Measurements from ENCODE around the gene CT55.

DNA sequence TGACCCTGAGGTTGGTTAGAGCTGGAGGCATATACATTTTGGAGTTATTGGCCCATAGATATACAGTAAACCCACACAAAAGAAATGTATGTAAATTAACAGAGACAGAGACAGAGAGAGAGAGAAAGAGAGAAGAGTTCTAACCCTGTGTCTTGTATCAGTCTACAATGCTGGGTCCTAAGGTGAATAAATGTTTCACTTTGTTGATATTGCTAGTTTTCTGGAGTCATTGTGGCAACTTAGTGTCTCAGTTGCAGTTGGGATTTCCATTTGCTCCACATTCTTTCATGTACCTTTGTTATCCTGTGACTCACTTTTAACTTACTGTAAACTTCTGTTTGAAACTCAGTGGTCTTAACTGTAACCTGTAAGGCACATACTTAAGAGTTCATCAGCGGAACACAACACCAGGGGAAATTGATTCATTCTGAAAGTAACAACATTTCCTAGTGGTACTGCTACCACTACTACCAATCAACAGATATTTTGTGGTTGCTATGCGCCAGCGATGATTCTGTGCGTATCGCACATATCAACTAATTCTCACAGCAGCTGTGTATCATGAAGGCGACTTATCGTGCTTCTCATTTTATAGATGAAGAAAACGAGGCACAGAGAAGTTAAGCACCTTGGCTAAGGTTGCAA is 42.1 kb upstream of the CT55 start:
- no peak for TF ChIP-seq ZNF132 (tag by site-specific recombination; IDR thresholded peaks at IDR 0.05; ENCODE audit: borderline replicate concordance)
- TF ChIP-seq, protein P1, sequence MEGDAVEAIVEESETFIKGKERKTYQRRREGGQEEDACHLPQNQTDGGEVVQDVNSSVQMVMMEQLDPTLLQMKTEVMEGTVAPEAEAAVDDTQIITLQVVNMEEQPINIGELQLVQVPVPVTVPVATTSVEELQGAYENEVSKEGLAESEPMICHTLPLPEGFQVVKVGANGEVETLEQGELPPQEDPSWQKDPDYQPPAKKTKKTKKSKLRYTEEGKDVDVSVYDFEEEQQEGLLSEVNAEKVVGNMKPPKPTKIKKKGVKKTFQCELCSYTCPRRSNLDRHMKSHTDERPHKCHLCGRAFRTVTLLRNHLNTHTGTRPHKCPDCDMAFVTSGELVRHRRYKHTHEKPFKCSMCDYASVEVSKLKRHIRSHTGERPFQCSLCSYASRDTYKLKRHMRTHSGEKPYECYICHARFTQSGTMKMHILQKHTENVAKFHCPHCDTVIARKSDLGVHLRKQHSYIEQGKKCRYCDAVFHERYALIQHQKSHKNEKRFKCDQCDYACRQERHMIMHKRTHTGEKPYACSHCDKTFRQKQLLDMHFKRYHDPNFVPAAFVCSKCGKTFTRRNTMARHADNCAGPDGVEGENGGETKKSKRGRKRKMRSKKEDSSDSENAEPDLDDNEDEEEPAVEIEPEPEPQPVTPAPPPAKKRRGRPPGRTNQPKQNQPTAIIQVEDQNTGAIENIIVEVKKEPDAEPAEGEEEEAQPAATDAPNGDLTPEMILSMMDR (tag by site-specific recombination; IDR thresholded peaks at IDR 0.05) = no peak
- TF ChIP-seq, protein P2, sequence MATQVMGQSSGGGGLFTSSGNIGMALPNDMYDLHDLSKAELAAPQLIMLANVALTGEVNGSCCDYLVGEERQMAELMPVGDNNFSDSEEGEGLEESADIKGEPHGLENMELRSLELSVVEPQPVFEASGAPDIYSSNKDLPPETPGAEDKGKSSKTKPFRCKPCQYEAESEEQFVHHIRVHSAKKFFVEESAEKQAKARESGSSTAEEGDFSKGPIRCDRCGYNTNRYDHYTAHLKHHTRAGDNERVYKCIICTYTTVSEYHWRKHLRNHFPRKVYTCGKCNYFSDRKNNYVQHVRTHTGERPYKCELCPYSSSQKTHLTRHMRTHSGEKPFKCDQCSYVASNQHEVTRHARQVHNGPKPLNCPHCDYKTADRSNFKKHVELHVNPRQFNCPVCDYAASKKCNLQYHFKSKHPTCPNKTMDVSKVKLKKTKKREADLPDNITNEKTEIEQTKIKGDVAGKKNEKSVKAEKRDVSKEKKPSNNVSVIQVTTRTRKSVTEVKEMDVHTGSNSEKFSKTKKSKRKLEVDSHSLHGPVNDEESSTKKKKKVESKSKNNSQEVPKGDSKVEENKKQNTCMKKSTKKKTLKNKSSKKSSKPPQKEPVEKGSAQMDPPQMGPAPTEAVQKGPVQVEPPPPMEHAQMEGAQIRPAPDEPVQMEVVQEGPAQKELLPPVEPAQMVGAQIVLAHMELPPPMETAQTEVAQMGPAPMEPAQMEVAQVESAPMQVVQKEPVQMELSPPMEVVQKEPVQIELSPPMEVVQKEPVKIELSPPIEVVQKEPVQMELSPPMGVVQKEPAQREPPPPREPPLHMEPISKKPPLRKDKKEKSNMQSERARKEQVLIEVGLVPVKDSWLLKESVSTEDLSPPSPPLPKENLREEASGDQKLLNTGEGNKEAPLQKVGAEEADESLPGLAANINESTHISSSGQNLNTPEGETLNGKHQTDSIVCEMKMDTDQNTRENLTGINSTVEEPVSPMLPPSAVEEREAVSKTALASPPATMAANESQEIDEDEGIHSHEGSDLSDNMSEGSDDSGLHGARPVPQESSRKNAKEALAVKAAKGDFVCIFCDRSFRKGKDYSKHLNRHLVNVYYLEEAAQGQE (tag by site-specific recombination; IDR thresholded peaks at IDR 0.05) = no peak
- TF ChIP-seq SP2 (tag by site-specific recombination; IDR thresholded peaks at IDR 0.05) = no peak
- TF ChIP-seq ZNF571 (tag by site-specific recombination; IDR thresholded peaks at IDR 0.05) = no peak
- no peak for TF ChIP-seq RBAK (tag by site-specific recombination; IDR thresholded peaks at IDR 0.05)
- TF ChIP-seq OSR2 (tag by site-specific recombination; IDR thresholded peaks at IDR 0.05) = no peak
- TF ChIP-seq, protein P3, sequence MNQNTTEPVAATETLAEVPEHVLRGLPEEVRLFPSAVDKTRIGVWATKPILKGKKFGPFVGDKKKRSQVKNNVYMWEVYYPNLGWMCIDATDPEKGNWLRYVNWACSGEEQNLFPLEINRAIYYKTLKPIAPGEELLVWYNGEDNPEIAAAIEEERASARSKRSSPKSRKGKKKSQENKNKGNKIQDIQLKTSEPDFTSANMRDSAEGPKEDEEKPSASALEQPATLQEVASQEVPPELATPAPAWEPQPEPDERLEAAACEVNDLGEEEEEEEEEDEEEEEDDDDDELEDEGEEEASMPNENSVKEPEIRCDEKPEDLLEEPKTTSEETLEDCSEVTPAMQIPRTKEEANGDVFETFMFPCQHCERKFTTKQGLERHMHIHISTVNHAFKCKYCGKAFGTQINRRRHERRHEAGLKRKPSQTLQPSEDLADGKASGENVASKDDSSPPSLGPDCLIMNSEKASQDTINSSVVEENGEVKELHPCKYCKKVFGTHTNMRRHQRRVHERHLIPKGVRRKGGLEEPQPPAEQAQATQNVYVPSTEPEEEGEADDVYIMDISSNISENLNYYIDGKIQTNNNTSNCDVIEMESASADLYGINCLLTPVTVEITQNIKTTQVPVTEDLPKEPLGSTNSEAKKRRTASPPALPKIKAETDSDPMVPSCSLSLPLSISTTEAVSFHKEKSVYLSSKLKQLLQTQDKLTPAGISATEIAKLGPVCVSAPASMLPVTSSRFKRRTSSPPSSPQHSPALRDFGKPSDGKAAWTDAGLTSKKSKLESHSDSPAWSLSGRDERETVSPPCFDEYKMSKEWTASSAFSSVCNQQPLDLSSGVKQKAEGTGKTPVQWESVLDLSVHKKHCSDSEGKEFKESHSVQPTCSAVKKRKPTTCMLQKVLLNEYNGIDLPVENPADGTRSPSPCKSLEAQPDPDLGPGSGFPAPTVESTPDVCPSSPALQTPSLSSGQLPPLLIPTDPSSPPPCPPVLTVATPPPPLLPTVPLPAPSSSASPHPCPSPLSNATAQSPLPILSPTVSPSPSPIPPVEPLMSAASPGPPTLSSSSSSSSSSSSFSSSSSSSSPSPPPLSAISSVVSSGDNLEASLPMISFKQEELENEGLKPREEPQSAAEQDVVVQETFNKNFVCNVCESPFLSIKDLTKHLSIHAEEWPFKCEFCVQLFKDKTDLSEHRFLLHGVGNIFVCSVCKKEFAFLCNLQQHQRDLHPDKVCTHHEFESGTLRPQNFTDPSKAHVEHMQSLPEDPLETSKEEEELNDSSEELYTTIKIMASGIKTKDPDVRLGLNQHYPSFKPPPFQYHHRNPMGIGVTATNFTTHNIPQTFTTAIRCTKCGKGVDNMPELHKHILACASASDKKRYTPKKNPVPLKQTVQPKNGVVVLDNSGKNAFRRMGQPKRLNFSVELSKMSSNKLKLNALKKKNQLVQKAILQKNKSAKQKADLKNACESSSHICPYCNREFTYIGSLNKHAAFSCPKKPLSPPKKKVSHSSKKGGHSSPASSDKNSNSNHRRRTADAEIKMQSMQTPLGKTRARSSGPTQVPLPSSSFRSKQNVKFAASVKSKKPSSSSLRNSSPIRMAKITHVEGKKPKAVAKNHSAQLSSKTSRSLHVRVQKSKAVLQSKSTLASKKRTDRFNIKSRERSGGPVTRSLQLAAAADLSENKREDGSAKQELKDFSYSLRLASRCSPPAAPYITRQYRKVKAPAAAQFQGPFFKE (tag by site-specific recombination; IDR thresholded peaks at IDR 0.05; ENCODE audit: borderline replicate concordance) = no peak
- TF ChIP-seq ZNF433 (tag by site-specific recombination; IDR thresholded peaks at IDR 0.05; ENCODE audit: low read depth) = no peak
- TF ChIP-seq, protein P4, sequence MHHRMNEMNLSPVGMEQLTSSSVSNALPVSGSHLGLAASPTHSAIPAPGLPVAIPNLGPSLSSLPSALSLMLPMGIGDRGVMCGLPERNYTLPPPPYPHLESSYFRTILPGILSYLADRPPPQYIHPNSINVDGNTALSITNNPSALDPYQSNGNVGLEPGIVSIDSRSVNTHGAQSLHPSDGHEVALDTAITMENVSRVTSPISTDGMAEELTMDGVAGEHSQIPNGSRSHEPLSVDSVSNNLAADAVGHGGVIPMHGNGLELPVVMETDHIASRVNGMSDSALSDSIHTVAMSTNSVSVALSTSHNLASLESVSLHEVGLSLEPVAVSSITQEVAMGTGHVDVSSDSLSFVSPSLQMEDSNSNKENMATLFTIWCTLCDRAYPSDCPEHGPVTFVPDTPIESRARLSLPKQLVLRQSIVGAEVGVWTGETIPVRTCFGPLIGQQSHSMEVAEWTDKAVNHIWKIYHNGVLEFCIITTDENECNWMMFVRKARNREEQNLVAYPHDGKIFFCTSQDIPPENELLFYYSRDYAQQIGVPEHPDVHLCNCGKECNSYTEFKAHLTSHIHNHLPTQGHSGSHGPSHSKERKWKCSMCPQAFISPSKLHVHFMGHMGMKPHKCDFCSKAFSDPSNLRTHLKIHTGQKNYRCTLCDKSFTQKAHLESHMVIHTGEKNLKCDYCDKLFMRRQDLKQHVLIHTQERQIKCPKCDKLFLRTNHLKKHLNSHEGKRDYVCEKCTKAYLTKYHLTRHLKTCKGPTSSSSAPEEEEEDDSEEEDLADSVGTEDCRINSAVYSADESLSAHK (tag by site-specific recombination; IDR thresholded peaks at IDR 0.05) = no peak
- TF ChIP-seq ZNF274 (IDR thresholded peaks at IDR 0.05; ENCODE audit: low read length) = no peak
- TF ChIP-seq ZNF274 (tag by site-specific recombination; IDR thresholded peaks at IDR 0.05; ENCODE audit: borderline replicate concordance) = no peak

All from HEK293 (cell line).